Measurements from ENCODE around the gene TMEM95. TPM values are rescaled to one million over a fixed set of nuclear protein-coding genes. Genes with fewer than 3 reads are reported as not detected.

The TMEM95 gene
- total RNA-seq, 2 donors from 2014 or later, result not detected

DNA sequence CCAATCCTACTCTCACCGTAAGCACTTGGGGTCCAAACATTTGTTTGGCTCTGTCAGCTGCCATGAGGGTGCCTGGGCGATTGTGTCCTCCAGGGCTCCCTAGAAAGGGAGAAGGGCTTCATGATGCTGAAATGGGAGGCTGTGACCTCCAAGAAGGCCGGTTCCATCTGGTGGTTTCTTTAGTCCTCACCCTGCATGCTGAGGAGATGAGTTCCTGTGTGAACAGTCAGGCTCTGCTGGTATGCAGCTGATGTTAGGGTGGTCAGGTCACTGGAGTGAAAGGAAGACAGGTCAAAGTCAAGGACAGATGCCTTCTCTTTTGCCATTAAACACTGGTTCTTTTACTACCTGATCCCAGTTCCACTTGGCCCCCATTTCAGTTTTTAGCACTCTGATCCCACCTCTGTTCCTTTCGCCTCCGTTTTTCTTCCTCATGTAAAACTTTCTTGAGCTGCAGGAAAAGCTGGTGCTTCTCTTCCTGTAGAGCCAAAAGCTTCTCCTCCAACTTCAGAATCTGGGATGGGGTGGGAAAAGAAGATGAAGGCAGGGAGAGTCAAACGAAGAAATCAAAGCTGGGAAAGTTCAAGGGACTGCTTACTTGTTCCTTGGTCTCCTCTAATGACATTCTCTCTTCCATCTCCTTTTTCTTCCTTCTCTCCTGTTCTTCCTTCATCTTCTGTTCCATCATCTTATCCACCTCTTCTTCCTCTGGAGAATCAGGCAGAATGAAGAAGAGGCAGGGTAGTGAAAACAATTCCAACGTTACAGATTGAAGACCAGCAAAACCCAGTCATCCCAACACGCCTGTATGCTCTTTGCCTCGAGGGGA, 40.9 kb upstream of the TMEM95 start:
- Histone ChIP-seq H3K4me3 (peak overlapping the region; percentile 82 to 88), H3K36me3 (peaks cover 8 to 23% of the 10 kb centered on the region in 2 donors), H3K27me3 (replicated peaks; ENCODE audit: insufficient read depth) (no peaks in the 10 kb centered on the region), H3K4me1 (replicated peaks) (peaks cover 17% of the 10 kb centered on the region), H3K9me3 (no peaks in the 10 kb centered on the region), H3K27ac (peak overlapping the region; percentile 91 to 93)
- DNase-seq (ENCODE audit: low spot score), result no peak
- intact Hi-C loops (cut with DNase I), result no loop called here
- no peak for TF ChIP-seq POLR2A (IDR thresholded peaks at IDR 0.05)
- no peak for TF ChIP-seq POLR2AphosphoS5 (IDR thresholded peaks at IDR 0.05)
- TF ChIP-seq, protein P1, sequence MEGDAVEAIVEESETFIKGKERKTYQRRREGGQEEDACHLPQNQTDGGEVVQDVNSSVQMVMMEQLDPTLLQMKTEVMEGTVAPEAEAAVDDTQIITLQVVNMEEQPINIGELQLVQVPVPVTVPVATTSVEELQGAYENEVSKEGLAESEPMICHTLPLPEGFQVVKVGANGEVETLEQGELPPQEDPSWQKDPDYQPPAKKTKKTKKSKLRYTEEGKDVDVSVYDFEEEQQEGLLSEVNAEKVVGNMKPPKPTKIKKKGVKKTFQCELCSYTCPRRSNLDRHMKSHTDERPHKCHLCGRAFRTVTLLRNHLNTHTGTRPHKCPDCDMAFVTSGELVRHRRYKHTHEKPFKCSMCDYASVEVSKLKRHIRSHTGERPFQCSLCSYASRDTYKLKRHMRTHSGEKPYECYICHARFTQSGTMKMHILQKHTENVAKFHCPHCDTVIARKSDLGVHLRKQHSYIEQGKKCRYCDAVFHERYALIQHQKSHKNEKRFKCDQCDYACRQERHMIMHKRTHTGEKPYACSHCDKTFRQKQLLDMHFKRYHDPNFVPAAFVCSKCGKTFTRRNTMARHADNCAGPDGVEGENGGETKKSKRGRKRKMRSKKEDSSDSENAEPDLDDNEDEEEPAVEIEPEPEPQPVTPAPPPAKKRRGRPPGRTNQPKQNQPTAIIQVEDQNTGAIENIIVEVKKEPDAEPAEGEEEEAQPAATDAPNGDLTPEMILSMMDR (IDR thresholded peaks at IDR 0.05), result no peak
- 51% methylated on average over 9 of the region's 9 CpGs for WGBS

DNA sequence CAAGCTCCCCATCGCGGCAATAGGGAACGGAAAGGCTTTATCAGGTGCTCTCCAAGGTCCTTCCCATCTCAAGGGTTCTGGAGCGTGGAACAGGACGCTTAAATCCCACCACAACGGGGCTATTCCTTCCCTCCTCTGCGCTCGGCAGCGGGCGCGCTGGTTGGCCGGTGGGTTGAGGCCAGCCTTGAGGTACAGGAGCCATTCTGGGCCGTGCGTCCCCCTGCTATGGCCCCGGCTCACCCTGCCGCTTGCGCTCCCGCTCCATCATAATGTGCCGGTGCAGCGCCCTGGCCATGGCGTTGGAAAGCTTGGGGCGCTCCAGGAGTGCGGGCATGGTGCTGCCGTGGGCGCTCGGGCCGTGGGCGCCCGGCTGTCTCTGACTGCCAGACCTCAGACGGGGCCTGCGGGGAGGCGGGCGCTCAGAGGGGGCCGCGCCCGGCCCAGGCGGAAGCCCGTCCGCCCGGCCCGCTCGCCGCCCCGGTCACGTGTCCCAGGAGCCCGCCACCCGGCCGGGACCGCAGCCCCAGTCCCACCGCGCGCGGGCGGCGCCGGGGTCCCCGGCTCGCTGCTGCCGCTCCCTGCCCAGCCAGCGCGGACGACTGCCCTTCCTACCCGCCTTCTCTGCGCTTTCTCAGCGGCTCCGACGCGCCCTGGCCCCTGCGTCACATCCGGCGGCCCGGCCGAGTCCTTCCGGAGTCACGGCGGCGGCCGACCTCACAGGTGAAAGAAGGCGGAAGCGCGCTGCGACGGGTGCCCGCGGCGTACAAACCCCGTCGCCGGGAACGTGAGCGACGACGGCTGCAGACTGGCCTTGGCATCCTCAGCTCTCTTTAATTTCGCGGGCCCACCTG, 40.0 kb upstream of the TMEM95 start, which contains the start of gene GPS2:
GPS2 (minus strand) TSS at position 642 of the 851 bp plus-strand sequence; CDS start at position 334, 308 bp downstream.
- Histone ChIP-seq H3K27me3 (replicated peaks; ENCODE audit: insufficient read depth) (no peaks in the 10 kb centered on the region), H3K4me3 (peak within 1 kb of the TSS; percentile 82 to 88), H3K9me3 (no peaks in the 10 kb centered on the region), H3K4me1 (replicated peaks) (peaks cover 12% of the 10 kb centered on the region), H3K27ac (peak within 1 kb of the TSS; percentile 91 to 93), H3K36me3 (peaks cover 8 to 23% of the 10 kb centered on the region in 2 donors)
- WGBS, result under 1% methylated on average over 63 of the region's 95 CpGs
- intact Hi-C loops (cut with DNase I), result no loop called here
- TF ChIP-seq, protein P1 (IDR thresholded peaks at IDR 0.05), result no peak
- TF ChIP-seq POLR2A (IDR thresholded peaks at IDR 0.05) (peak; percentile 72), POLR2AphosphoS5 (IDR thresholded peaks at IDR 0.05) (peak; percentile 98)
- peak; percentile 92 for DNase-seq (ENCODE audit: low spot score)

DNA sequence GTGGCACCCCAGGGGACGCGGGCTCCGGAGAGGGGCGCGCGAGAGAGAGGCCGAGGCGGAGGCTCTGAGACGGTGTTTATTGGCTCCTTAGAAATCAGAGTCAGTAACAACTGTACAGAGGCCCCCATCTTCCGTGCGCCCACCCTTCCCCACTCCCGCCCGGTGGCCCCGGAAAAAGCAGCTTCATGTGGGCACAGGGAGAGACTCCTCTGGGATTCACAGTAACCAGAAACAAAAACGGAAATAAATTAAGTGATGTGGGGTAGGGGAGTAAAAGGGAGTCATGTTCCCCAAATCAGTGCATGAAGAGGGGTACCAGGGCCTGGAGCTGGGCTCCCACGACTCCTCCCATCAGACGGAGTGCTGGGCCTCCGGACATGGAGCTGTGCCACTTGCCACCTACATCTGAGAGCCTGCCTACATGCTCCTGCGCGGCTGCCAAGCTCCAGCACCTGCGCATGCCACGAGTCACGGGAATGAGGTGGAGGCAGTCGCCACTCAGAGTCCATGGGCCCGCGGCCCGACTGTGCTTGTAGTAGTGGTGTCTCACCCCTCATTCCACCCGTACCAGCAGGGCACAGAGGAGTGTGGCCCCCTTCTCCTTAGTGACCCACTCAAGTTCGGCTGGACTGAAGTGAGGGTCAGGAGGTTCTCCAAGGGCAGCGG, 39.3 kb upstream of the TMEM95 start:
- Histone ChIP-seq H3K36me3 (peaks cover 8 to 23% of the 10 kb centered on the region in 2 donors), H3K27ac (peak overlapping the region; percentile 91 to 93), H3K27me3 (replicated peaks; ENCODE audit: insufficient read depth) (no peaks in the 10 kb centered on the region), H3K9me3 (no peaks in the 10 kb centered on the region), H3K4me3 (peak overlapping the region; percentile 82 to 88), H3K4me1 (replicated peaks) (peaks cover 8% of the 10 kb centered on the region)
- TF ChIP-seq POLR2A (IDR thresholded peaks at IDR 0.05) (no peak), POLR2AphosphoS5 (IDR thresholded peaks at IDR 0.05) (no peak)
- TF ChIP-seq, protein P1 (IDR thresholded peaks at IDR 0.05), result no peak
- intact Hi-C loops (cut with DNase I), result no loop called here
- WGBS, result 30% methylated on average over 30 of the region's 30 CpGs
- DNase-seq (ENCODE audit: low spot score), result no peak

DNA sequence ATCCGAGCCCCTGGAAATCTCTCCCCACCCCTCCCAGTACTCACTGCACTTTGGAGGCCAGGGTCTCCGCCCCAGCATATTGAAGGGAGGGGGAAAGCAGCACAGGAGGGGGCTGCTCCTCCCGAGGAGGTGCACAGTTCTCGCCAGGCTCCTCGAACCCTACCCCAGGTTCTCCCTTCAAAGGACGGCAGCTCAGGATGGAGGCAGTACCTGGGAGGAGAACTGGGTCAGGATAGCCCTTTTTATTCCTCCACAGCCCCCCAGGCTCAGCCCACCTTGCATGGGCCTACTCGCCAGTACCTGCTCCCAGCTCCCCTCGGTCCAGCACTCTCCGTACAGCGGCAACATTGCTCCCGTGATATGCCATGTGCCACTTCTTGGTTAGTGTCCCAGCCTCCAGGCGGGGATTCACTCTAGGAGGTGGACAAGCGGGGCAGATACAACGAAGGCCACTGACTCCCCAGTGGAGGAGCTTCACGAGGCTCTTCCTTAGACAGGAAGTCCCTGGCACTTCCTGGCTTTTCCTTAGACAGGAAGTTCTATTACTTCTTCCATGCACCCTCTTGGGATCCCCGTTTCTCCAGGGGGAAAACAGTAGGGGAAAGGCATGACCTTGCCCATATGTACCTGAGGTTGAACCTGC, 37.7 kb upstream of the TMEM95 start:
- no peaks in the 10 kb centered on the region for H3K9me3 ChIP-seq
- 88% methylated on average over 16 of the region's 16 CpGs for WGBS
- H3K4me3 ChIP-seq, result no peak overlapping the region
- intact Hi-C loops (cut with DNase I), result no loop called here
- no peaks in the 10 kb centered on the region for H3K27me3 ChIP-seq (replicated peaks; ENCODE audit: insufficient read depth)
- DNase-seq (ENCODE audit: low spot score), result no peak
- H3K36me3 ChIP-seq, result peaks cover 14 to 30% of the 10 kb centered on the region in 2 donors
- TF ChIP-seq POLR2AphosphoS5 (IDR thresholded peaks at IDR 0.05) (no peak), POLR2A (IDR thresholded peaks at IDR 0.05) (no peak)
- TF ChIP-seq, protein P1 (IDR thresholded peaks at IDR 0.05), result no peak
- no peak overlapping the region for H3K27ac ChIP-seq
- peaks cover 8% of the 10 kb centered on the region for H3K4me1 ChIP-seq (replicated peaks)
